ENCODE data around the gene ELMO1. TPM values are rescaled to one million over a fixed set of nuclear protein-coding genes. Genes with fewer than 3 reads are reported as not detected.

The ELMO1 gene
- total and polyA plus RNA-seq, 5 experiments from 2014 or later = 26.9 to 120 (median 58.4) TPM

DNA sequence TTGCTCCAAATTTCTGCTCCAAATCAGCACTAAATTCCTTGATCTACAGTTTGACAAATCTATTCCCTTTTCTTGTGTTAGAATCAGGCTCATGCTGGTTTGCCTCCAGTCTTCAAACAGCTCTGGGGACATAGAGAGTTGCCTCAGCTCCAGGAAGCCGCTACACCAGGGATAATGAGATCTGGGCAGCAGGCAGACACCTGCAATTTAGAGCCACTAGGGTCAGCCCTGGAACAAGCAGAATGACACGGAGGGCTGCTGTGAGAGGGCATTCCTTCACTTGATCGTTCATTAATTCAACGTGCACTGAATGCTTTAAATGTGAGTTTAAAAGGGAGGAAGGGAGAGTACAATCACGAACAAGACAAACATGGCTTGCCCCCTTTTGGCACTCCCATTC is 3.7 kb upstream of the ELMO1 start:
- Mint-ChIP-seq H3K27ac (peak overlapping the region in 1 of 10 donors; percentile 44), H3K4me3 (no peak overlapping the region), H3K27me3 (peaks cover 0 to 3% (median 0%) of the 10 kb centered on the region in 5 donors), H3K4me1 (peaks cover 11 to 25% (median 21%) of the 10 kb centered on the region in 4 donors), H3K36me3 (peaks cover 0 to 2% (median 0%) of the 10 kb centered on the region in 3 donors), H3K9me3 (peaks cover 0 to 3% (median 0%) of the 10 kb centered on the region in 9 donors)
- ATAC-seq (no peak), DNase-seq (no peak)
- POLR2A ChIA-PET = no interaction called here

DNA sequence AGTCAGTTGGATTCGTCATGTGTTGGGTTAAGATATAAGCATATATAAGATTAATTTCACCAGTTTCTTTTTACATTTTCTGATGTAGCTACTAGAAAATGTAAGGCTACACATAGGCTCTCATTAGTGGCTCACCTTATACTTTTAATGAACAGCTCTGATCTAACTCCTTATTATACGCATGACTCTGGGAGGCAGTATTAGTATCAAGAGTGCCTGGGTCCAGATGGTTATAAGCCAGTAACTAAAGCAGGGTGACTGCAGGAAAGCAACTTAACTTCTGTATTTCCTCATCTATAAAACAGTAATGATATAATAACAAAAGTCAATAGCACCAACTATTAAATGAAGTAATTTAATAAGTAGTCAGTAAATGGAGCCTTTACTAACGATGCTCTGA is 1.4 kb upstream of the ELMO1 start:
- peaks cover 0 to 4% (median 0%) of the 10 kb centered on the region in 9 donors for H3K9me3 Mint-ChIP-seq
- peak overlapping the region in 9 of 10 donors; percentile 46 to 100 (median 97) for H3K27ac Mint-ChIP-seq
- peaks cover 0 to 3% (median 0%) of the 10 kb centered on the region in 5 donors for H3K27me3 Mint-ChIP-seq
- H3K4me1 Mint-ChIP-seq = peaks cover 25 to 48% (median 42%) of the 10 kb centered on the region in 4 donors
- POLR2A ChIA-PET = interaction anchor here (0.6 to 3.9 kb wide), 5 partner anchors 13 to 1646 kb away, joined by 3 to 15 read pairs (median 7); no protein-coding TSS in a partner anchor
- H3K36me3 Mint-ChIP-seq = peaks cover 0 to 2% (median 2%) of the 10 kb centered on the region in 3 donors
- H3K4me3 Mint-ChIP-seq = peak overlapping the region in 9 of 10 donors; percentile 59 to 98 (median 95)
- DNase-seq = no peak
- no peak for ATAC-seq

DNA sequence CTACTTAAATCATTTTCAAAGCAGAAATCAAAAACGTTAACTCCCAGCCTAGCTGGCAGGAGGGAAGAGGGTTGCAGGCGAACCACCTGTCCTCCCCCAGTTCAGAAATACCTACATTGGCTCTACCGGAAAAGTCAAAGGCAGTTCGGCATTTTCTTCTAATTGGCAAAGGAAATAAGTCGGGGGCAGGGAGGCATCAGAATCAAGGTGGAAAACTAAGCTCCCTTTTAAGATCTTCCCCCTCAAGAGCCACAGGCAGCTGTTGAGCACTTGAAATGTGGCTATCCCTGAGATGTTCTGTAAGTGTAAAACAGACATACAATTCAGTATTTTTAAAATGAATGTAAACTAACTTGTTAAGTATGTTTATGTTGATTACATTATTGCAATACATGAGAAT is 957 bp upstream of the ELMO1 start:
- DNase-seq (peak in 1 of 10 donors; percentile 10), ATAC-seq (no peak)
- Mint-ChIP-seq H3K36me3 (peaks cover 0 to 7% (median 6%) of the 10 kb centered on the region in 3 donors), H3K4me3 (peak overlapping the region; percentile 91 to 98 (median 96)), H3K27me3 (peaks cover 0 to 3% (median 0%) of the 10 kb centered on the region in 5 donors), H3K27ac (peak overlapping the region; percentile 95 to 100 (median 98)), H3K9me3 (peaks cover 0 to 4% (median 0%) of the 10 kb centered on the region in 9 donors), H3K4me1 (peaks cover 25 to 52% (median 46%) of the 10 kb centered on the region in 4 donors)
- POLR2A ChIA-PET = interaction anchor here (0.6 to 4.6 kb wide), 14 partner anchors 11 to 1645 kb away, joined by 3 to 50 read pairs (median 8); no protein-coding TSS in a partner anchor

DNA sequence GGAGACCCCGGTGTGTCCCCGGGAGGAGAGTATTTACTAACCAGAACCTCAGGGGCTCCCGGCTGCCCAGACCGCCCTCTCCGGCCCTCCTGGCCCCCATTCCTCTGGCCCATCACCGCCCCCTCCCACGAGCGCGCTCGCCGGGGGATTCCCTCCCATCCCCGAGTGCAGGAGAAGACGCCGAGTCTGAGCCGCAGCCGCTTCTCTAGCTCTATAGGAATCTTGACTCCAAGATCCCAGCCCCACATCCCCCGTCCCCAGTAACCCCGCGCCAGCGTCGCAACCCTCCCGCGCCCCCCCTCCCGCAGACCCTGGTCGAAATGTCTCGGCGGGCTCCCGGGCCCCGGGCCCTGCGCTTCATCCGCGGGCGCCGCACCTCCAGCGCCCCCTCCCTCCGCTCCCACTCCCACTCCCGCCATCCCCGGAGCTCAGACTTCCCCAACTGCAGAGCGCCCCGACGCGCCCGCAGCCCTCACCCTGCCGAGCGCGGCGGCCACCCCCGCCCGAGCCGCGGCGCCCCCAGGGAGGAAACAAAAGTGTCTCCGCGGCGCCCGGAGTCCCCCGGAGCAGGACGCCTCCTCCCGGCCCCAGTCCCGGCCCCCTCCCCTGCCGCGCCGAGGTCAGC is 541 bp downstream of the ELMO1 start:
- peak overlapping the region; percentile 91 to 99 (median 96) for H3K4me3 Mint-ChIP-seq
- peaks cover 0 to 12% (median 9%) of the 10 kb centered on the region in 3 donors for H3K36me3 Mint-ChIP-seq
- POLR2A ChIA-PET = interaction anchor here (0.7 to 4.6 kb wide), 21 partner anchors 9 to 1648 kb away, joined by 3 to 50 read pairs (median 5); partner anchors contain the start of gene SEPTIN7
- H3K27me3 Mint-ChIP-seq = peaks cover 0 to 3% (median 0%) of the 10 kb centered on the region in 5 donors
- peak overlapping the region; percentile 97 to 100 (median 98) for H3K27ac Mint-ChIP-seq
- H3K9me3 Mint-ChIP-seq = peaks cover 0 to 4% (median 0%) of the 10 kb centered on the region in 9 donors
- DNase-seq (peak in 4 of 10 donors; percentile 22 to 64 (median 30)), ATAC-seq (peak; percentile 17 to 29)
- peaks cover 27 to 64% (median 61%) of the 10 kb centered on the region in 4 donors for H3K4me1 Mint-ChIP-seq

DNA sequence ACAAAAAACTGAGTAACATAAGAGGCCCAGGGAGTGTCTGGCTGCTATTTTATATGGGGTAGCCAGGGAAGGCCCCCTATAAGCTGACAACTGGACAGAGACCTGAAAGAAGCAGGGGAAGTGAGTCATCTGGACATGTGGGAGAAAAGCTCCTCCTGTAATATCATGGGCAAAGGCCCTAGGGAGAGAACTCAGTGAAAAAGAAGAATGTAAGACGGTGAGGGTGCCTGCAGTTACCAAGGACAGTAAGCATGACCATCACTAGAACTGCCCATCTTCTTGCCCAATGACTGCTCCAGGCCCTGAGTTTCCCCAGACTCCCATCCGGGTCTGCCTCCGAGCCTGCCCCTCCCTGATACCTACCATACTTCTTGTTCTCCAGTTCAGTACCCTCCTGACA is 2.3 kb downstream of the ELMO1 start:
- H3K9me3 Mint-ChIP-seq = peaks cover 0 to 4% (median 0%) of the 10 kb centered on the region in 9 donors
- no peak for ATAC-seq
- DNase-seq = no peak
- H3K4me3 Mint-ChIP-seq = peak overlapping the region; percentile 44 to 99 (median 94)
- H3K4me1 Mint-ChIP-seq = peaks cover 37 to 82% (median 78%) of the 10 kb centered on the region in 4 donors
- H3K36me3 Mint-ChIP-seq = peaks cover 0 to 12% (median 9%) of the 10 kb centered on the region in 3 donors
- POLR2A ChIA-PET = interaction anchor here (1.9 to 4.6 kb wide), 4 partner anchors 10 to 93 kb away, joined by 4 to 50 read pairs (median 12); no protein-coding TSS in a partner anchor
- peaks cover 0 to 3% (median 0%) of the 10 kb centered on the region in 5 donors for H3K27me3 Mint-ChIP-seq
- H3K27ac Mint-ChIP-seq = peak overlapping the region; percentile 74 to 100 (median 96)

DNA sequence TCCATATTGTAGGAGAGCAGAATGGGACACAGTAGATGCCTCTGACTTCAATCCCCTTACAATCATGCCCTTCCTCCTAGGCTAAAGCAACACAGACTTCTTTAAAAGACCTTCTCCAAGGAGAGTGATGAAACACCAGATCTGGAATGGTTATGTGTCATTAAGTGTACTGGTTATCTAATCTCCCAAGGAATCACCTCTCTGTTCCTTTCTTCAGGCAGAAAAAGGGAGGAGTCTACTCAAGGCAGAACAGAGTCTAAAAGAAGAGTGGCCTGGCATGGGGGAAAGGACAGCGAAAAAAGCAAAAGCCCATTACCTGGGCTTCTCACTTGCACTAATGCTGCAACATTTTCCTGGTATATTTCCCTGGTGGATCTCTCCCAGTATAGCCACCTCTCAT is 2.9 kb downstream of the ELMO1 start:
- DNase-seq (no peak), ATAC-seq (no peak)
- Mint-ChIP-seq H3K4me3 (peak overlapping the region in 9 of 10 donors; percentile 1 to 99 (median 91)), H3K9me3 (peaks cover 0 to 4% (median 0%) of the 10 kb centered on the region in 9 donors), H3K27ac (peak overlapping the region; percentile 74 to 100 (median 96)), H3K27me3 (peaks cover 0 to 3% (median 0%) of the 10 kb centered on the region in 5 donors), H3K36me3 (peaks cover 0 to 12% (median 9%) of the 10 kb centered on the region in 3 donors), H3K4me1 (peaks cover 42 to 88% (median 83%) of the 10 kb centered on the region in 4 donors)
- POLR2A ChIA-PET = interaction anchor here (0.6 to 4.6 kb wide), 2 partner anchors 92 to 161 kb away, joined by 4 to 50 read pairs; no protein-coding TSS in a partner anchor

DNA sequence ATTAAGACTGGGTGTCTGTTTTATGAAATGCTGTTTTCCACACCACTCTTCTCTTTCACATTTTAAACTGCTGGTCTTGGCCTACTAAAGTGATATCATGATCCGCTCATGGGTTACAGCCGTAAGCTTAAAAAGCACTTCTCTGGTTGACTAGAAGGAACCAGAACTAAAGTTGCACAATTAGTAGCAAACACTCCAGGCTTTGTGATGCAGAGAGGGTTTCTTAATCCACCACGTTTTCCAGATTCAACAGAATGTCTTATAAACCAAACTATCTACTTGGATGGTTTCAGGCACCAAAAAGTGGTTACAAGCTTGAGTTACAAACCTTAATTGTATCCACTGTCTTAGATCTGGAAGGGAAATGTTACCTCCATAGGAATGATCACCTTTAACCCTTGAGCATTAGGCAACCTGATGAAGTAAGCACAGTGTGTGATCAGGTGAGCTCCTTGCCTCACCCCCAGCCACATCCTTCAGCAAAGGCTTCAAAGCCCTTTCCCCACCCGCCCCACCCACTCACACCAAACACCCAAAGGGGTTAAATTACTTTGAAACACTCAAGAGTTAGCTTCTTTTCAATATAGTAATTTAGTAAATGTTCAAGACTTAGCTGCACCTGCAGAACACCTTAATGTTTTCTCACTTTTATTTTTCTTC is 3.5 kb downstream of the ELMO1 start:
- Mint-ChIP-seq H3K4me1 (peaks cover 42 to 88% (median 85%) of the 10 kb centered on the region in 4 donors), H3K27ac (peak overlapping the region; percentile 65 to 100 (median 96)), H3K27me3 (peaks cover 0 to 3% (median 0%) of the 10 kb centered on the region in 5 donors), H3K36me3 (peaks cover 0 to 12% (median 9%) of the 10 kb centered on the region in 3 donors), H3K4me3 (peak overlapping the region in 7 of 10 donors; percentile 5 to 97 (median 70)), H3K9me3 (peaks cover 0 to 4% (median 0%) of the 10 kb centered on the region in 9 donors)
- POLR2A ChIA-PET = interaction anchor here (0.6 to 4.6 kb wide), 3 partner anchors 13 to 160 kb away, joined by 3 to 50 read pairs (median 4); no protein-coding TSS in a partner anchor
- ATAC-seq (no peak), DNase-seq (no peak)

DNA sequence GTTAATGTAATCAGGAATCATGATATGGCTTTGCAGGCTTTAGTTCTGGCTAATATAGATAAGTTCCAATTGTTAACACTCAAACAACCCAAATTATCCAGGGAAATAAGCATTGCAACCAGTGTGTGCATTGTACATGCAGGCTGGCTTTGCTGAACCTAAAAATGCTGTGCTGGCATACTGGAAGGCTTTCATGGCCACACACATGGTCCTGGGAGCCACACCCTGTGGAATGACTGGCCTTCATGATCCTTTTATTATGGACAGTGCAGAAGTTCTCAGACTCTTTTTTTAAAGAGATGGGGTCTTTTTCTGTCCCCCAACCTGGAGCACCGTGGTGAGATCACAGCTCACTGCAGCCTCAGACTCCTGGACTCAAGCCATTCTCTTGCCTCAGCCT is 5.0 kb downstream of the ELMO1 start:
- peaks cover 44 to 88% (median 84%) of the 10 kb centered on the region in 4 donors for H3K4me1 Mint-ChIP-seq
- H3K27ac Mint-ChIP-seq = peak overlapping the region in 7 of 10 donors; percentile 3 to 100 (median 37)
- POLR2A ChIA-PET = interaction anchor here (0.7 kb wide), 1 partner anchor 90 kb away, joined by 4 read pairs; no protein-coding TSS in a partner anchor
- DNase-seq = no peak
- ATAC-seq = no peak
- H3K4me3 Mint-ChIP-seq = no peak overlapping the region
- H3K36me3 Mint-ChIP-seq = peaks cover 0 to 12% (median 9%) of the 10 kb centered on the region in 3 donors
- H3K27me3 Mint-ChIP-seq = peaks cover 0 to 3% (median 0%) of the 10 kb centered on the region in 5 donors
- H3K9me3 Mint-ChIP-seq = peaks cover 0 to 4% (median 0%) of the 10 kb centered on the region in 9 donors

DNA sequence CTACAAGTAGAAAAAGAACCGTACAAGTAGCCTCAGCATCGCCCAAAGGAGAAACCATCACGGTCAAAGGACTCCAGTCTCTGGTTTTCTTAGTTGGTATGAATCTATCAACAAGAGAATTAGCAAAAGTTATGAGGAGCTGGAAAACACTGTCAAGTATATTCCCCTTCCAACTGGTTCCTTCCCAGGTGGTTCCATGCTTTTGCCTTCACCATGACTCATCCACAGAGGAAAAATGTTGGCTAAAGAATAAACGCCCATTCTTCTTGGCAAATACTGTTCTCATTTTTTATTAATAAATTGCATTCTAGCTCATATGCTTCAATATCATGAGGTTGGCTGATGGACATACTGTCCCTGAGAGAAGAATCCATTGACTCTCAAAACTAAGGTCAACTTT is 6.4 kb downstream of the ELMO1 start:
- ATAC-seq = no peak
- H3K4me1 Mint-ChIP-seq = peaks cover 42 to 89% (median 81%) of the 10 kb centered on the region in 4 donors

DNA sequence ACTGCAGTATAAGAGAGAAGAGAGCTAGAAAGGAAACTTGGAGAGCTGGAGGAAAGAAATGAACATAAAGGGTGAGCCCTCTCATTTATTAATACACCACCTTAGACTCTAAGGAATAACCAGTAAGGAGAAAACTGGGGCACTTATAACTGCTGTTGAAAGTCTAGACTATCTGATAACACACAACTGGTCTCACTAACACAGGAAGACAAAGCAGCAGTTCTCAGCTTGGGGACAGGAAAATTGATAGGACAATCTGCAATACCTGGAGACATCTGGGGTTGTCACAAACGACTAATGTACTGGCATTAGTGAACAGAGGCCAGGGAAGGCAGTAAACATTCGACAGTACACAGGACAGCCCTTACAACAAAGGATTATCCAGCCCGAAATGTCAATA is 6.8 kb downstream of the ELMO1 start:
- peak overlapping the region; percentile 74 to 95 (median 89) for H3K27ac Mint-ChIP-seq
- POLR2A ChIA-PET = interaction anchor here (0.5 to 2.1 kb wide), 2 partner anchors 57 to 88 kb away, joined by 3 to 4 read pairs; no protein-coding TSS in a partner anchor

More for the DNA sequence above, 6.4 kb downstream of the ELMO1 start:
- no peaks in the 10 kb centered on the region for H3K27me3 Mint-ChIP-seq
- peak overlapping the region in 2 of 10 donors; percentile 80 to 81 for H3K4me3 Mint-ChIP-seq
- peak overlapping the region; percentile 66 to 95 (median 86) for H3K27ac Mint-ChIP-seq
- DNase-seq = no peak
- peaks cover 0 to 12% (median 9%) of the 10 kb centered on the region in 3 donors for H3K36me3 Mint-ChIP-seq
- POLR2A ChIA-PET = interaction anchor here (0.5 to 2.1 kb wide), 2 partner anchors 58 to 89 kb away, joined by 3 to 4 read pairs; no protein-coding TSS in a partner anchor
- H3K9me3 Mint-ChIP-seq = no peaks in the 10 kb centered on the region

DNA sequence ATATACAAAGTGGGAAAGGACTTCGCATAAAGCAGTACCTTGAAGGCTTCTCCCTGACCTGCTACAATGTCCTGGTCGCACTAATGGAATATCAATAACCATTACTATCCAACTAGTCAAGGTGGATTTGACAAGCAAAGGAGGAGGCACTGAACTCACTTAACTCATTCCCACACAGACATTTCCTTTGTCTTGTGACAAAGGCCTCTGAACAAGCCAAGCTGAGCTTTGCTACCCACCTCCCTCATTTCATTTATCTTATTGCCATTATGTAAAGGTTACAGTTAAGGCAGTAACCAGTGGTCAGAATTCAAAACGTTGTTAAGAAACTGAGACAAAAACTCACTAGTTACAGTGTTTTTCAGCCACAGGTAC is 7.3 kb downstream of the ELMO1 start:
- Mint-ChIP-seq H3K9me3 (no peaks in the 10 kb centered on the region), H3K36me3 (peaks cover 0 to 12% (median 9%) of the 10 kb centered on the region in 3 donors), H3K4me3 (peak overlapping the region; percentile 53 to 84 (median 79)), H3K27me3 (no peaks in the 10 kb centered on the region), H3K27ac (peak overlapping the region; percentile 74 to 95 (median 89)), H3K4me1 (peaks cover 37 to 84% (median 77%) of the 10 kb centered on the region in 4 donors)
- ATAC-seq (peak; percentile 27 to 30), DNase-seq (no peak)
- POLR2A ChIA-PET = interaction anchor here (0.5 to 2.1 kb wide), 3 partner anchors 13 to 88 kb away, joined by 3 to 4 read pairs (median 3); no protein-coding TSS in a partner anchor

More for the DNA sequence above, 6.8 kb downstream of the ELMO1 start:
- H3K36me3 Mint-ChIP-seq = peaks cover 0 to 12% (median 9%) of the 10 kb centered on the region in 3 donors
- DNase-seq (no peak), ATAC-seq (no peak)
- no peaks in the 10 kb centered on the region for H3K27me3 Mint-ChIP-seq
- H3K4me1 Mint-ChIP-seq = peaks cover 41 to 87% (median 78%) of the 10 kb centered on the region in 4 donors
- H3K4me3 Mint-ChIP-seq = peak overlapping the region in 8 of 10 donors; percentile 66 to 83 (median 79)
- no peaks in the 10 kb centered on the region for H3K9me3 Mint-ChIP-seq

All from naive thymus-derived CD8-positive, alpha-beta T cell (primary cell).